WTC11 (cell line): ENCODE results near the gene DTL. TPM values are rescaled to one million over a fixed set of nuclear protein-coding genes. Genes with fewer than 3 reads are reported as not detected.

Experiments used
- ATAC-seq: fragments of 200-7000 bp; cut with Tn5 transposase; 2 replicates; pipeline ENCODE4 v1.10.0; 2021; ENCODE audit warnings: mild to moderate bottlenecking, moderate library complexity
- CTCF ChIA-PET: fragments of 300-600 bp; sonication (Branson Sonifier 250); formaldehyde crosslinking; loops from one replicate; lab custom pipeline; 2021; ENCODE audit warnings: antibody characterized with exemption; lab: Charles Lee
- POLR2A ChIA-PET: fragments of 350-600 bp; sonication (Branson Sonifier 250); formaldehyde crosslinking; loops from one replicate; lab custom pipeline; 2021; ENCODE audit warnings: antibody characterized with exemption; lab: Charles Lee
- DNase-seq: peaks from one replicate; pipeline ENCODE4 v3.0.0; 2021; ENCODE audit warnings: low spot score
- H3K27ac Mint-ChIP-seq: 2 replicates; pipeline ENCODE4 v1.8.0; 2021; ENCODE audit warnings: mixed read lengths
- H3K27me3 Mint-ChIP-seq: 2 replicates; pipeline ENCODE4 v1.8.0; 2021; ENCODE audit warnings: low read depth, mild to moderate bottlenecking, moderate library complexity, mixed read lengths
- H3K36me3 Mint-ChIP-seq: 2 replicates; pipeline ENCODE4 v1.8.0; 2021; ENCODE audit warnings: mixed read lengths
- H3K4me1 Mint-ChIP-seq: 2 replicates; pipeline ENCODE4 v1.8.0; 2022; ENCODE audit warnings: mixed read lengths
- H3K4me3 Mint-ChIP-seq: 2 replicates; pipeline ENCODE4 v1.8.0; 2021; ENCODE audit warnings: mild to moderate bottlenecking, moderate library complexity, mixed read lengths
- H3K9me3 Mint-ChIP-seq: 2 replicates; pipeline ENCODE4 v1.8.0; 2021; ENCODE audit warnings: mixed read lengths
- ATF1 ChIP-seq: sonication (generic); formaldehyde crosslinking; IDR thresholded peaks from 2 replicates; pipeline ENCODE4 v1.8.1; 2023; ENCODE audit warnings: mild to moderate bottlenecking, moderate library complexity, missing genetic modification reagents
- CREB1 ChIP-seq: sonication (generic); formaldehyde crosslinking; IDR thresholded peaks from 2 replicates; pipeline ENCODE4 v1.8.0; 2023; ENCODE audit warnings: mild to moderate bottlenecking, missing genetic modification reagents
- FOXP4 ChIP-seq: sonication (generic); formaldehyde crosslinking; IDR thresholded peaks from 2 replicates; pipeline ENCODE4 v1.8.0; 2022; ENCODE audit warnings: mild to moderate bottlenecking, missing genetic modification reagents
- HMGXB4 ChIP-seq: sonication (generic); formaldehyde crosslinking; IDR thresholded peaks from 2 replicates; pipeline ENCODE4 v1.8.1; 2023; ENCODE audit warnings: mild to moderate bottlenecking, moderate library complexity, missing genetic modification reagents
- JAZF1 ChIP-seq: fragments of 250-450 bp; sonication (Bioruptor Pico); IDR thresholded peaks from 2 replicates; pipeline ENCODE4 v1.9.0; 2021; ENCODE audit warnings: moderate library complexity, mild to moderate bottlenecking, inconsistent platforms
- KAT7 ChIP-seq: sonication (generic); formaldehyde crosslinking; IDR thresholded peaks from 2 replicates; pipeline ENCODE4 v1.8.1; 2023; ENCODE audit warnings: missing genetic modification reagents, mild to moderate bottlenecking, borderline replicate concordance
- MAX ChIP-seq: sonication (generic); formaldehyde crosslinking; IDR thresholded peaks from 2 replicates; pipeline ENCODE4 v1.8.0; 2022; ENCODE audit warnings: mild to moderate bottlenecking, missing genetic modification reagents
- MXD4 ChIP-seq: fragments of 250-450 bp; sonication (Bioruptor Pico); IDR thresholded peaks from 2 replicates; pipeline ENCODE4 v1.8.0; 2021; ENCODE audit warnings: mild to moderate bottlenecking, moderate library complexity, borderline replicate concordance
- MYBL2 ChIP-seq: sonication (generic); formaldehyde crosslinking; IDR thresholded peaks from 2 replicates; pipeline ENCODE4 v1.8.1; 2023; ENCODE audit warnings: mild to moderate bottlenecking, moderate library complexity, missing genetic modification reagents
- PRRX2 ChIP-seq: fragments of 250-450 bp; sonication (Bioruptor Pico); IDR thresholded peaks from 2 replicates; pipeline ENCODE4 v1.8.0; 2021; ENCODE audit warnings: mild to moderate bottlenecking
- STAT6 ChIP-seq: sonication (generic); formaldehyde crosslinking; conservative IDR thresholded peaks from 2 replicates; pipeline ENCODE4 v1.8.1; 2023; ENCODE audit warnings: mild to moderate bottlenecking, low read depth, missing genetic modification reagents, moderate library complexity
- TCF7 ChIP-seq: sonication (generic); formaldehyde crosslinking; IDR thresholded peaks from 2 replicates; pipeline ENCODE4 v1.8.0; 2022; ENCODE audit warnings: mild to moderate bottlenecking, low read depth, missing genetic modification reagents, moderate library complexity
- TEAD1 ChIP-seq: sonication (generic); formaldehyde crosslinking; IDR thresholded peaks from 2 replicates; pipeline ENCODE4 v1.8.0; 2022; ENCODE audit warnings: mild to moderate bottlenecking, missing genetic modification reagents
- ZNF423 ChIP-seq: fragments of 250-450 bp; sonication (Bioruptor Pico); IDR thresholded peaks from 2 replicates; pipeline ENCODE4 v2.1.2; 2022; ENCODE audit warnings: mild to moderate bottlenecking, moderate library complexity
- ZNF532 ChIP-seq: fragments of 250-450 bp; sonication (Bioruptor Pico); IDR thresholded peaks from 2 replicates; pipeline ENCODE4 v1.9.0; 2021; ENCODE audit warnings: mild to moderate bottlenecking, borderline replicate concordance
- total RNA-seq: library from RNA; stranded (reverse); gene quantifications from 3 replicates; pipeline ENCODE4 v1.2.3, GENCODE V29; 2021

The DTL gene
- total RNA-seq, 1 experiment from 2014 or later, result 52.3 TPM

DNA sequence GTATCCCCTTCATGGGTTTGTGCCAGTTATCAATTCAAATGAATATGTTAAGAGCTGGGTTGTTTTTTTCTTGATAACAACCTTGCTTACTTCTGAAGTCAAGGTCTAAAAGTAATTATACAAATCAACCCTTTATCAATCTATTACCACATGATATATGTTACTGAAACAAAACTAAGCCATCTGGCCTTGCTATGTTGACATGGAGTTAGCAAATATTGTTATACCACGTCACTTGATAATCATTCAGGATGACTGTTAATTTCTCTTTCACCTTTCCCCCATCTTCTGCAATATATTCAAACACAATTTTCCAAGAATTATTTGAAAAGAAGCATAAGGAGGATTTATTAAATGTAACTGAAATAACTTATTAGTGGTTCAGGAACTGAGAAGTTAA is 72.6 kb downstream of the DTL start:
- DNase-seq (no peak), ATAC-seq (no peak)
- Mint-ChIP-seq H3K27ac (no peak overlapping the region), H3K9me3 (no peaks in the 10 kb centered on the region), H3K4me1 (peaks cover 48% of the 10 kb centered on the region), H3K36me3 (peaks cover 3% of the 10 kb centered on the region), H3K27me3 (no peaks in the 10 kb centered on the region), H3K4me3 (no peak overlapping the region)
- TF ChIP-seq HMGXB4 (no peak), PRRX2 (CRISPR knock-in tag) (no peak), MXD4 (no peak)
- POLR2A ChIA-PET, result no interaction called here
- CTCF ChIA-PET, result interaction anchor here (1.0 to 2.5 kb wide), 5 partner anchors 38 to 347 kb away, joined by 3 to 13 read pairs (median 5); no protein-coding TSS in a partner anchor

- Mint-ChIP-seq H3K4me1 (peaks cover 43% of the 10 kb centered on the region), H3K9me3 (no peaks in the 10 kb centered on the region), H3K36me3 (peaks cover 2% of the 10 kb centered on the region; the same call in 1 of the 2 replicates), H3K27ac (no peak overlapping the region), H3K4me3 (no peak overlapping the region)
- no peak for DNase-seq
- CTCF ChIA-PET, result interaction anchor here (1.5 to 2.4 kb wide), 2 partner anchors 39 to 176 kb away, joined by 4 to 6 read pairs; no protein-coding TSS in a partner anchor
- TF ChIP-seq ATF1 (CRISPR knock-in tag) (no peak), CREB1 (CRISPR knock-in tag) (no peak), FOXP4 (CRISPR knock-in tag) (no peak), ZNF423 (CRISPR knock-in tag) (no peak), TEAD1 (CRISPR knock-in tag) (no peak), JAZF1 (CRISPR knock-in tag) (no peak), KAT7 (CRISPR knock-in tag) (no peak), TCF7 (CRISPR knock-in tag) (no peak), ZNF532 (CRISPR knock-in tag) (no peak), MAX (CRISPR knock-in tag) (no peak), STAT6 (CRISPR knock-in tag) (no peak), MYBL2 (CRISPR knock-in tag) (no peak)
- TF ChIP-seq, all 79 proteins: peak for 0
- ATAC-seq, result no peak
- H3K27me3 Mint-ChIP-seq, result no peaks in the 10 kb centered on the region
- POLR2A ChIA-PET, result no interaction called here
Observed at GRCh38 chr1:212108981-212109380, 73.4 kb downstream of the DTL start.
